ENCODE data around the gene PFDN6.

The PFDN6 gene

GRCh38 chr6:33339193-33339592 is 49.8 kb downstream of the PFDN6 start:
- no peak for TF ChIP-seq Cebpa-rat (IDR thresholded peaks at IDR 0.05)
- no peak overlapping the region for H3K27ac ChIP-seq
- no peaks in the 10 kb centered on the region for H3K36me3 ChIP-seq
- H3K4me1 ChIP-seq: peaks cover 0 to 11% (median 8%) of the 10 kb centered on the region in 10 experiments; a peak in 18 of 20 replicates
- no peaks in the 10 kb centered on the region for H4K20me1 ChIP-seq
- no peak overlapping the region for H3K4me2 ChIP-seq
- no peak overlapping the region for H3K4me3 ChIP-seq
- H3K27me3 ChIP-seq: no peaks in the 10 kb centered on the region
- no peaks in the 10 kb centered on the region for H3K9me3 ChIP-seq (replicated peaks in 1 of 11)
- no peak overlapping the region for H3K9ac ChIP-seq

All from BLaER1 treated with 17β-estradiol and CSF1 and Interleukin-3, amounts not matched to agents 10 nM and 100 nM (cell line).